SK-N-SH (cell line): ENCODE data around the gene EPB41L2. TPM values are rescaled to one million over a fixed set of nuclear protein-coding genes. Genes with fewer than 3 reads are reported as not detected.

Source experiments
- CTCF ChIA-PET: fragments of 300-600, 350-600 bp; formaldehyde crosslinking; extraction: SDS; loops from one replicate; lab custom pipeline; 2021; lab: Yijun Ruan, JAX
- POLR2A ChIA-PET: fragments of 350-600 bp; sonication (Branson Sonifier 250); formaldehyde crosslinking; extraction: SDS; loops from one replicate; lab custom pipeline; 2020; ENCODE audit warnings: antibody characterized with exemption, inconsistent platforms; lab: Yijun Ruan, JAX
- DNase-seq: peaks from one replicate; pipeline ENCODE4 v3.0.0; 2012
- H2AFZ ChIP-seq: fragments of 200-600 bp; sonication (generic); 2 replicates; pipeline ENCODE4 v1.8.1; 2016; ENCODE audit warnings: antibody characterized with exemption, mild to moderate bottlenecking, low read depth
- H3F3A ChIP-seq: fragments of 200-600 bp; sonication (generic); replicated peaks from 2 replicates; pipeline ENCODE3; 2016; ENCODE audit warnings: antibody characterized with exemption, mild to moderate bottlenecking; ENCODE audit not compliant: insufficient read depth
- H3K27ac ChIP-seq, 2 experiments: fragments of 200-500 bp in 1 of 2; fragments of 200-600 bp in 1 of 2; sonication (Bioruptor generic) in 1 of 2; sonication (generic), shearing (Covaris generic) in 1 of 2; 2 replicates each; pipeline versions ENCODE4 v1.5.1 to v1.6.1; 2014 to 2016; ENCODE audit warnings: low read depth in 2 of 2, inconsistent platforms in 1 of 2, low read length in 1 of 2, mild to moderate bottlenecking in 1 of 2, mixed read lengths in 1 of 2
- H3K27me3 ChIP-seq: fragments of 200-600 bp; sonication (generic), shearing (Covaris generic); 2 replicates; pipeline ENCODE4 v1.6.1; 2016; ENCODE audit warnings: mixed run types; ENCODE audit not compliant: insufficient read depth
- H3K36me3 ChIP-seq, 2 experiments: fragments of 200-500 bp in 1 of 2; fragments of 200-600 bp in 1 of 2; sonication (Bioruptor generic) in 1 of 2; sonication (generic) in 1 of 2; replicated peaks in 1 of 2; 2 replicates each; pipeline versions ENCODE3 to v1.5.1; 2014 to 2016; ENCODE audit warnings: low read length in 1 of 2, mild to moderate bottlenecking in 1 of 2; ENCODE audit not compliant: insufficient read depth in 2 of 2, control insufficient read depth in 1 of 2
- H3K4me1 ChIP-seq, 2 experiments: fragments of 200-500 bp in 1 of 2; fragments of 200-600 bp in 1 of 2; sonication (Bioruptor generic) in 1 of 2; sonication (generic), shearing (Covaris generic) in 1 of 2; 2 replicates each; pipeline versions ENCODE4 v1.5.1 to v1.6.1; 2014 to 2016; ENCODE audit warnings: low read depth in 1 of 2, low read length in 1 of 2, mixed run types in 1 of 2; ENCODE audit not compliant: insufficient read depth in 2 of 2, control insufficient read depth in 1 of 2
- H3K4me2 ChIP-seq: fragments of 200-600 bp; sonication (generic), shearing (Covaris generic); 2 replicates; pipeline ENCODE4 v1.6.1; 2017; ENCODE audit warnings: mixed run types
- H3K4me3 ChIP-seq, 2 experiments: fragments of 200-500 bp in 1 of 2; fragments of 200-600 bp in 1 of 2; sonication (Bioruptor generic) in 1 of 2; sonication (generic), shearing (Covaris generic) in 1 of 2; 2 replicates each; pipeline versions ENCODE4 v1.5.1 to v1.8.1; 2014 to 2016; ENCODE audit warnings: low read depth in 2 of 2, inconsistent platforms in 1 of 2, low read length in 1 of 2, mild to moderate bottlenecking in 1 of 2, mixed read lengths in 1 of 2, moderate library complexity in 1 of 2
- H3K79me2 ChIP-seq: fragments of 200-600 bp; sonication (generic); 2 replicates; pipeline ENCODE4 v1.8.1; 2017; ENCODE audit warnings: mild to moderate bottlenecking; ENCODE audit not compliant: insufficient read depth
- H3K9ac ChIP-seq: fragments of 200-600 bp; sonication (generic); 2 replicates; pipeline ENCODE4 v1.6.1; 2017; ENCODE audit warnings: mixed run types
- H3K9me2 ChIP-seq: fragments of 200-600 bp; sonication (generic); 2 replicates; pipeline ENCODE4 v1.6.1; 2017; ENCODE audit warnings: mixed run types
- H3K9me3 ChIP-seq: fragments of 200-600 bp; sonication (generic); 2 replicates; pipeline ENCODE4 v1.6.1; 2017; ENCODE audit warnings: mixed run types, mild to moderate bottlenecking, moderate library complexity
- H4K20me1 ChIP-seq: fragments of 200-600 bp; sonication (generic); 2 replicates; pipeline ENCODE4 v1.6.1; 2017; ENCODE audit warnings: mild to moderate bottlenecking, mixed run types; ENCODE audit not compliant: insufficient read depth
- CHD2 ChIP-seq: fragments of 150-350 bp; IDR thresholded peaks from 2 replicates; pipeline ENCODE4 v1.6.1; 2018; ENCODE audit warnings: low read length; ENCODE audit not compliant: partially characterized antibody
- EP300 ChIP-seq, 2 experiments: IDR thresholded peaks; 2 replicates each; pipeline versions ENCODE4 v1.4.0 to v1.6.1; 2012; ENCODE audit warnings: borderline replicate concordance in 1 of 2, low read depth in 1 of 2, low read length in 1 of 2
- FOXJ3 ChIP-seq: sonication (generic); formaldehyde crosslinking; IDR thresholded peaks from 2 replicates; pipeline ENCODE4 v1.5.1; 2020; ENCODE audit warnings: mild to moderate bottlenecking, missing genetic modification reagents
- FOXM1 ChIP-seq: IDR thresholded peaks from 2 replicates; pipeline ENCODE4 v1.4.0; 2012; ENCODE audit warnings: low read depth, mild to moderate bottlenecking
- MAX ChIP-seq: IDR thresholded peaks from 2 replicates; pipeline ENCODE4 v1.4.0; 2012; ENCODE audit warnings: low read depth
- MEF2A ChIP-seq: IDR thresholded peaks from 2 replicates; pipeline ENCODE4 v1.4.0; 2012; ENCODE audit warnings: low read depth, borderline replicate concordance
- NRF1 ChIP-seq: IDR thresholded peaks from 2 replicates; pipeline ENCODE4 v1.6.1; 2012; ENCODE audit warnings: low read depth, mild to moderate bottlenecking, low read length
- PBX3 ChIP-seq: IDR thresholded peaks from 2 replicates; pipeline ENCODE4; 2012
- POLR2AphosphoS5 ChIP-seq: IDR thresholded peaks from 2 replicates; pipeline ENCODE4 v1.6.1; 2012; ENCODE audit warnings: low read depth, low read length
- RCOR1 ChIP-seq: fragments of 150-350 bp; IDR thresholded peaks from 2 replicates; pipeline ENCODE4 v1.6.1; 2017; ENCODE audit warnings: antibody characterized with exemption, low read length
- RFX5 ChIP-seq: IDR thresholded peaks from 2 replicates; pipeline ENCODE4 v1.6.1; 2012; ENCODE audit warnings: mild to moderate bottlenecking, improper control_type of control experiment, low read length
- TCF12 ChIP-seq: IDR thresholded peaks from 2 replicates; pipeline ENCODE4 v1.4.0; 2012
- USF1 ChIP-seq: IDR thresholded peaks from 2 replicates; pipeline ENCODE4 v1.4.0; 2012; ENCODE audit warnings: low read depth, borderline replicate concordance
- WGBS: methylation state at CpG from one replicate; pipeline ENCODE4 v1.1.6; 2017; ENCODE audit warnings: low lambda C conversion rate; 5-methylcytosine and 5-hydroxymethylcytosine counted together
- polyA plus RNA-seq, 3 experiments: library from polyadenylated mRNA; depleted of rRNA; stranded (reverse); fragments of >200 nt; gene quantifications; 2 replicates each; pipeline ENCODE4 v1.2.3, GENCODE V29; 2012

EPB41L2 gene
- polyA plus RNA-seq, 1 of the 3 experiments (the other 2 are of a cell fraction) = 1.4 TPM

- TF ChIP-seq USF1 (no peak), MEF2A (no peak), TCF12 (no peak)
- TF ChIP-seq, all 33 proteins: peak for 0
These were observed 134.7 kb downstream of the EPB41L2 start (continued) for GRCh38 chr6:130928158-130928912.

- no peak overlapping the region for H3K4me2 ChIP-seq
- ChIA-PET POLR2A (no interaction called here), CTCF (no interaction called here)
- no peaks in the 10 kb centered on the region for H4K20me1 ChIP-seq
- peaks cover 11% of the 10 kb centered on the region; the same call in 1 of the 2 replicates for H3K27me3 ChIP-seq
- no peak overlapping the region for H3K9ac ChIP-seq
- H3K9me3 ChIP-seq = no peaks in the 10 kb centered on the region
- TF ChIP-seq PBX3 (no peak), MAX (no peak), POLR2AphosphoS5 (no peak), FOXM1 (no peak)
- H3K79me2 ChIP-seq = no peaks in the 10 kb centered on the region
- no peaks in the 10 kb centered on the region for H3K4me1 ChIP-seq
- no peak overlapping the region for H3K27ac ChIP-seq
- no peak for DNase-seq
- no peak overlapping the region for H3K4me3 ChIP-seq
- no peak overlapping the region for H2AFZ ChIP-seq
- 9% methylated on average over 2 of the region's 2 CpGs for WGBS
- no peaks in the 10 kb centered on the region for H3F3A ChIP-seq
- H3K36me3 ChIP-seq = no peaks in the 10 kb centered on the region
- no peaks in the 10 kb centered on the region for H3K9me2 ChIP-seq
These were observed 135.7 kb downstream of the EPB41L2 start for GRCh38 chr6:130927305-130927704.

GRCh38 chr6:130923350-130923749 lies 139.7 kb downstream of the EPB41L2 start:
- no peak overlapping the region for H3K27ac ChIP-seq
- no peak overlapping the region for H3K4me3 ChIP-seq
- WGBS = 7% methylated on average over 1 of the region's 1 CpG
- H3K9me2 ChIP-seq = no peaks in the 10 kb centered on the region
- peaks cover 25% of the 10 kb centered on the region; the same call in 1 of the 2 replicates for H3K27me3 ChIP-seq
- no peaks in the 10 kb centered on the region for H3F3A ChIP-seq
- H2AFZ ChIP-seq = no peak overlapping the region
- no peaks in the 10 kb centered on the region for H3K36me3 ChIP-seq
- H3K4me1 ChIP-seq = no peaks in the 10 kb centered on the region
- no peak for TF ChIP-seq RFX5
- no peak for TF ChIP-seq NRF1
- TF ChIP-seq POLR2AphosphoS5 = no peak
- TF ChIP-seq RCOR1 = no peak
- TF ChIP-seq MEF2A = no peak
- TF ChIP-seq EP300 (IDR thresholded peaks at IDR 0.05; ENCODE audit: borderline replicate concordance in 1 of 2, low read depth in 1 of 2, low read length in 1 of 2) = no peak
- no peak for TF ChIP-seq USF1
- no peak for TF ChIP-seq CHD2
- no peak for TF ChIP-seq PBX3
- no peak for TF ChIP-seq MAX
- TF ChIP-seq FOXJ3 (CRISPR knock-in tag) = no peak
- no peak for TF ChIP-seq TCF12
- no peaks in the 10 kb centered on the region for H3K9me3 ChIP-seq
- no peak overlapping the region for H3K9ac ChIP-seq
- H3K79me2 ChIP-seq = no peaks in the 10 kb centered on the region
- no peak for DNase-seq
- POLR2A ChIA-PET = no interaction called here
- CTCF ChIA-PET = interaction anchor here (2.3 kb wide), 1 partner anchor 38 kb away, joined by 11 read pairs; no protein-coding TSS in a partner anchor
- no peaks in the 10 kb centered on the region for H4K20me1 ChIP-seq
- H3K4me2 ChIP-seq = no peak overlapping the region
